Activated T-helper 2 cell treated with anti-CD3 and anti-CD28 coated beads, Interferon-gamma antibody, Interleukin-2, Interleukin-4, amounts not matched to agents 10 μg/mL and 5 μg/mL and 100 μg/mL, durations not matched to agents 14 hours and 24 hours and 36 hours (primary cell): ENCODE data around the gene SFRP2. TPM values are rescaled to one million over a fixed set of nuclear protein-coding genes. Genes with fewer than 3 reads are reported as not detected.

Source experiments
- DNase-seq: peaks from one replicate; pipeline ENCODE4 v3.0.0; 2021; ENCODE audit warnings: low spot score
- H3K27ac Mint-ChIP-seq: one replicate; pipeline ENCODE4 v1.8.0; 2021; ENCODE audit warnings: mixed read lengths
- H3K27me3 Mint-ChIP-seq: one replicate; pipeline ENCODE4 v1.8.0; 2021; ENCODE audit warnings: low read depth, mixed read lengths
- H3K36me3 Mint-ChIP-seq: one replicate; pipeline ENCODE4 v1.8.0; 2021; ENCODE audit warnings: low read depth, mixed read lengths
- H3K4me1 Mint-ChIP-seq: one replicate; pipeline ENCODE4 v1.8.0; 2021; ENCODE audit warnings: low read depth, mixed read lengths
- H3K4me3 Mint-ChIP-seq: one replicate; pipeline ENCODE4 v1.8.0; 2021; ENCODE audit warnings: low read depth, mild to moderate bottlenecking, moderate library complexity, mixed read lengths
- H3K9me3 Mint-ChIP-seq: one replicate; pipeline ENCODE4 v1.8.0; 2021; ENCODE audit warnings: mixed read lengths
- intact Hi-C: fragments of 100-400 bp; cut with micrococcal nuclease; formaldehyde crosslinking; loops from one replicate; pipeline ENCODE4 v1.15.1; 2023
- total RNA-seq: library from RNA; stranded (reverse); gene quantifications from 2 replicates; pipeline ENCODE4 v1.2.3, GENCODE V29; 2022

The SFRP2 gene
- total RNA-seq, 1 donor from 2014 or later = not detected

DNA sequence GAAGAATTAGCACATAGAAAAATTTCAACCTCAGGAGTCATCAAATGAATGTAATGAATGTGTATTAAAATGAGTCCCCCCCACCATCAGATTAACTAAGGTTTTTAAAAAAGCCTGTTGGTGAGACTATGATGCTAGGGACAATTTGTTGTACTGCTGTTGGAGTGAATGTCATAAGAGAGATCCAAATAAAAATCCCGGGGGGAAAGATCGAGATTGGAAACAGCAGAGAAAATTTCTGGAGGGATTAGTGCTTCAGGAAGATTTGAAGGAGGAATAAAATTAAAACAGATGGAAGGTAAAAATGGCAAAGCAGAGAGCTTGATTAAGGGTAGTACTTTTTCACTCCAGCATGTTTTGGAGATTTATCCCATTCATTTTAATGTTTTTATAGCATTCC, 25.9 kb upstream of the SFRP2 start:
- Mint-ChIP-seq H3K4me3 (no peak overlapping the region), H3K27ac (no peak overlapping the region), H3K36me3 (no peaks in the 10 kb centered on the region), H3K4me1 (peaks cover 2% of the 10 kb centered on the region), H3K27me3 (peaks cover 7% of the 10 kb centered on the region), H3K9me3 (no peaks in the 10 kb centered on the region)
- intact Hi-C loops = no loop called here
- DNase-seq = no peak

DNA sequence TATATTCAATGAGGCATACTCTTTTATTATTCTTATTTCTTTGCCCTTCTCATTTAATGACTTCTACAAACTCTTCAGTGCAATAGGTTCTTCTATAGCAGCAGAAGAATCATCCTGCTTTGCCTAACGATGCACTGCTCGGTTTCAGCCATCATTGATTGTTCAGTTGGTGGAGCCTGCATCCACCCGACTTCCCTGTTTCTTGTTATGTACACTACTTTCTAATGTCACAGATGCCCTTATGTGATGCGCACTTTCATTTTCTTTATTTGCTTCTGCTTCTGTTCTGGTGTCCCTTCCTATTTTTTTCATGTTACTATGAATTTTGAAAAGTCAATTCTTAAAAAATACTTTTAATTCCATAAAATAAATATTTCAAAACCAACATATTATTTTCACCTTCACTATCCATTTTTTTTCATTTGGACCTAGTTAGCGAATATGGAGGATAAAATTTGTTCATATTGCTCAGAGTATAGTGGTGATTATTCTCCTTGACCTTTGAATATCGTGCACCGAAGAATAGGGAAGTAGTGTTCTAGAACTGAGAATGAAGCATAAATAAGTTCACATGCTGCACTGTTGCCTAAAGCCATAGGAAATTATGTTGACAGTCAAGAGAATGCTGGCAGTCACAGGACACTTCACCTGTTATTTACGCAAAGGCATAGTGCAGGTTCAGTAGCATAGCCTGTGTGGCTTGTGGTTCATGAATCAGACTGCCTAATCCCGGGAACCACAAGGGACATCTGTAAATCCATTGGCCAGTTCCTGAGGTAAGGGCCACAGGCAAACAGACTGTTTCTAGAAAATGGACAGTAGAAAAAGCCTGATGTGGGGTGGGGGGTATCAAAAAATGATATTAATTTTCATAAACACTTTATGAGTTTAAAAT, 21.3 kb upstream of the SFRP2 start:
- Mint-ChIP-seq H3K27ac (no peak overlapping the region), H3K4me1 (peaks cover 11% of the 10 kb centered on the region), H3K36me3 (no peaks in the 10 kb centered on the region), H3K9me3 (no peaks in the 10 kb centered on the region), H3K27me3 (peaks cover 10% of the 10 kb centered on the region), H3K4me3 (no peak overlapping the region)
- no peak for DNase-seq
- intact Hi-C loops = loop anchor here (1.0 kb wide), 1 partner anchor 106 kb away; no protein-coding TSS in a partner anchor

DNA sequence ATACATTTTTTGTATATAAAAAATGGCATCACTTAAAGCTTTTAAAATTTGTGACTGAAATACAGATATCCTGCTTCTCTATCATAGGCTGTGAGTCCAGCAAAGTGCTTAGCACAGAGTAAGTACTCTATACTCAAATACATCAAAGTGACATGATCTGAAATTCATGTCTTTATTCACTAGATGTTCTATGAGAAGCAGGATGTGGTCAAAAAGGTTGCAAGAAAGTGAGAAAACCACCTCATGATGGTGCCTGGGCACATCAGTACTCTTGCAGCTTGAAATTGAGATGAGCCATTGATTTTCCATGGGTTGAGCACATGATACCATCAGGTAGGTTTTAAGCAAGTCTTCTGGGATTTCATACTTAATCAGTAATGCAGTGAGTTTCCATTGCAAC, 20.4 kb upstream of the SFRP2 start:
- no peak overlapping the region for H3K27ac Mint-ChIP-seq
- DNase-seq = no peak

DNA sequence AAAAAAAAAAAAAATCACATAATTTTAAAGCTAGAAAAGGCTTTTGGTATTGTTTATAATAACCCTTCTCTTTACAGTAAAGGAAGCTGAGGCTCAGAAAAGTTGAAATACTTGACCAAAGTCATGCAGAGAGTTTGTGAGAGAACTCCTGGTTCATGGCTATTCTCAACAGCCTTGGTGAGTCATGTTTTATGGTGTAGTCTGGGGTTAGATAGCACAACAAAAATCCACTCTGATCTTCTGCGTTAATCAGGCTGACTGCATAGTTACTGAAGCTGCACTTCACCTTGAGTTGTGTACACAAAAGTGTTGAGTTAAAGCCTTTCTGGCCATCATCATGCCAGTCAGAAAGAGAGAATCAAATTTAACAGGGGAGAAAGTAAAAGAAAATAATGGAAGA, 19.3 kb upstream of the SFRP2 start:
- peaks cover 11% of the 10 kb centered on the region for H3K4me1 Mint-ChIP-seq
- no peak overlapping the region for H3K27ac Mint-ChIP-seq
- no peaks in the 10 kb centered on the region for H3K9me3 Mint-ChIP-seq
- no peak for DNase-seq
- intact Hi-C loops = no loop called here
- no peaks in the 10 kb centered on the region for H3K36me3 Mint-ChIP-seq
- no peak overlapping the region for H3K4me3 Mint-ChIP-seq
- H3K27me3 Mint-ChIP-seq = peaks cover 7% of the 10 kb centered on the region

More for the DNA sequence above, 20.4 kb upstream of the SFRP2 start:
- intact Hi-C loops = loop anchor here (1.0 kb wide), 1 partner anchor 107 kb away; no protein-coding TSS in a partner anchor
- Mint-ChIP-seq H3K36me3 (no peaks in the 10 kb centered on the region), H3K27me3 (peaks cover 7% of the 10 kb centered on the region), H3K4me3 (no peak overlapping the region), H3K4me1 (peaks cover 11% of the 10 kb centered on the region), H3K9me3 (no peaks in the 10 kb centered on the region)

DNA sequence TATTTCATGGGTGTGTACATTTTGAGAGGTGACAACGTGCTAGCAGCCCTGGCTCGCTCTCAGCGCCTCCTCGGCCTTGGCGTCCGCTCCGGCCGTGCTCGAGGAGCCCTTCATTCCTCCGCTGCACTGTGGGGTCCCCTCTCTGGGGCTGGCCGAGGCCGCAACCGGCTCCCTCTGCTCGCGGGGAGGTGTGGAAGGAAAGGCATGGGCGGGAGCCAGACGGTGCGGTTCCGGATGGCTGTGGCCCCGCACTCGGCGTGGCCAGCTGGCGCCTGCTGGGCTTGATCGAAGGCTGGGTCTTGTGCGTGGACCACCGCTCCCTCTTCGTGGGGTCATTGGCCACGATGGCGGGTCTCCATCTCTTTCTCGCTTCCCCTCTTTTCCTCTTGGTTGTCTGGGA, 17.2 kb upstream of the SFRP2 start:
- H3K9me3 Mint-ChIP-seq = no peaks in the 10 kb centered on the region
- no peak overlapping the region for H3K4me3 Mint-ChIP-seq
- intact Hi-C loops = no loop called here
- no peaks in the 10 kb centered on the region for H3K36me3 Mint-ChIP-seq
- H3K27me3 Mint-ChIP-seq = peaks cover 10% of the 10 kb centered on the region
- DNase-seq = no peak
- H3K27ac Mint-ChIP-seq = no peak overlapping the region
- peaks cover 11% of the 10 kb centered on the region for H3K4me1 Mint-ChIP-seq

DNA sequence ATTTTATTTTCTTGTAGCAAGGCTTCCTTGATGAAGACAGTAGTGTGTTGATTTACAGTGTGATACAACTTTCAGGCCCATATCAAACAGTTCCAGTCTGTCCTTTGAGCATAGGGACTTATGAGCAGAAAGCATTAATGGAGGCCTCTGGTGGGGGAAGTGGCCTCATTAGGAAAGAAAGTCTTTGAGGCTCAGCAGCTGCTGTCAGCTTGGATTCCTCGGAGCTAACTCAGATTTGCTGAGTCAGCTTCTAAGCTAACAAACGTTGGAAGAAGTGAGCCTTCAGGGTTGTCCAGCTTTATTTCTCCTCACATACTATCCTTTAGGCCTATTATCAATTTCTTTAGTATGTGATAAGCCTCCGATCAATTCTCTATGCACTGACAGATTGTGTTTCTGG, 15.8 kb upstream of the SFRP2 start:
- H3K9me3 Mint-ChIP-seq = no peaks in the 10 kb centered on the region
- H3K4me1 Mint-ChIP-seq = peaks cover 8% of the 10 kb centered on the region
- DNase-seq = no peak
- intact Hi-C loops = no loop called here
- no peaks in the 10 kb centered on the region for H3K36me3 Mint-ChIP-seq
- H3K4me3 Mint-ChIP-seq = no peak overlapping the region
- no peak overlapping the region for H3K27ac Mint-ChIP-seq
- H3K27me3 Mint-ChIP-seq = peaks cover 8% of the 10 kb centered on the region

DNA sequence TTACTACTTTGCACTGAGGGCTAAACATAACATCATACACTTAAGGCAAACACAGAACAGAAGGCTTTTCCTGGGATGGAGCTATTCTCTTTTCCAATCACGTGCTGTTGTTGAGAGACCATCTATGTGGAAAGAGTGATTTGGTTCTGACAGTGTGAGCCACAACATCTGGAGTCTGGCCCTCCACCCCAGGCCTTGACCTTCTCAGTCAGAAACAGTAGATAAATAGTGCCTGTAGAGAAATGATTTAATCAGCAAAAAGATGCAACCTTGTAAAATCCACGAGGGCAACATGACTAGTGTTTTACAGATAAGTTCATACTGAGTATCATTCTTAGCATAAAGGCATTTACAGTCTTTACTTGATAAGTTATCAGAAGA, 10.8 kb upstream of the SFRP2 start:
- no peaks in the 10 kb centered on the region for H3K9me3 Mint-ChIP-seq
- intact Hi-C loops = no loop called here
- no peak for DNase-seq
- peaks cover 45% of the 10 kb centered on the region for H3K27me3 Mint-ChIP-seq
- H3K4me1 Mint-ChIP-seq = no peaks in the 10 kb centered on the region
- no peak overlapping the region for H3K27ac Mint-ChIP-seq
- H3K4me3 Mint-ChIP-seq = no peak overlapping the region
- H3K36me3 Mint-ChIP-seq = no peaks in the 10 kb centered on the region

DNA sequence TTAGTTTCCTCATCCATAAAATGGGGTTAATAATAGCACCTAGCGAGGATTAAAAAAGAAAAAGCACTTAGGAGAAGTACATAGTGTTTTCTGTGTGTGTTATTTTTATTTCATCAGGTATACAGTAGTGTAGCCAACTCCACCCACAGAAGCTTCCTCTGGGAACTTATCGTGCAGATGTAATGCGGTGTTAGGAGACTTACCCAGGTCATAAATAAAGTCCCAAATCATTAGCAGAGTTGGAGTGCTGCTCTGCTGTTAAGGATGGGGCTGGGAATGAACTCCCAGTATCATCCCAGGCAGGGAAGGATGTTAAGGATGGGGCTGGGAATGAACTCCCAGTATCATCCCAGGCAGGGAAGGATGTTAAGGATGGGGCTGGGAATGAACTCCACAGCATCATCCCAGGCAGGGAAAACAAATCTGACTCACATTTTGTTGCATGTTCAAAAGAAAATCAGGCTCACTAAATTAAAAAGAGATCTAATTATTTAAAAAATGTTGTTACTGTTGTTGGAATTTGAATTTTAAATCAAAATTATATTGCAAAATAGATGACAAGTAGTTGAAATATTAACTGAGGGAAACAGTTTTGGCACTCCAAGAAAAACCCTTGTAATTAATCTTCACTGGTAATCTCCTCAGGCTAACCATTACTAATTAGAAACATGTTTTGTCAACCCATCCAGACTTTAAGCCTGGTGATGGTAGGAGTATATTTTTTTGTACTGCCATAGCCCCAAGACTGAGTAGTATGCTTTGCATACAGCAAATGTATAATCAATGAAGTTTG, 10.2 kb upstream of the SFRP2 start:
- no peaks in the 10 kb centered on the region for H3K9me3 Mint-ChIP-seq
- intact Hi-C loops = no loop called here
- H3K27ac Mint-ChIP-seq = no peak overlapping the region
- peaks cover 51% of the 10 kb centered on the region for H3K27me3 Mint-ChIP-seq
- H3K36me3 Mint-ChIP-seq = no peaks in the 10 kb centered on the region
- H3K4me3 Mint-ChIP-seq = no peak overlapping the region
- DNase-seq = no peak
- H3K4me1 Mint-ChIP-seq = no peaks in the 10 kb centered on the region

DNA sequence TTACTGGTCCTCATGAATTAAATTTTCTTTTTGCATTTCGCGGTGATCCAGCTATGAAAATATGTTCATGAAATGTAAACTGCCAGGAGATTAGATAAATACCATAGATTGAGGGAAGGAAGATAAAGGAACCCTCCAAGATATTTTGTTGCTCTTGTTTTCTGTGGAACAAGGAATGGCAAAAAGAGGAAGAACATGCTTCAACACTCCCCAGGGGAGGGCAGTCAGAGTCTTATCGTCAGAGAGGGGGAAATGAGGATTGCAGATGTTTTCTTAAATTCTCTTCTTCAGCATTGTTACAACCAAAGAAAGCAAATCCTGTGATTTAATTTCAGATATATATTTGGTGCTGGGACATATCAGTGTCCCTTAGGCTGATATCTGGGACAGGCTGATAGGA, 9.5 kb upstream of the SFRP2 start:
- intact Hi-C loops = no loop called here
- H3K36me3 Mint-ChIP-seq = no peaks in the 10 kb centered on the region
- H3K4me1 Mint-ChIP-seq = no peaks in the 10 kb centered on the region
- no peak overlapping the region for H3K27ac Mint-ChIP-seq
- H3K27me3 Mint-ChIP-seq = peaks cover 58% of the 10 kb centered on the region
- no peaks in the 10 kb centered on the region for H3K9me3 Mint-ChIP-seq
- no peak overlapping the region for H3K4me3 Mint-ChIP-seq
- no peak for DNase-seq

DNA sequence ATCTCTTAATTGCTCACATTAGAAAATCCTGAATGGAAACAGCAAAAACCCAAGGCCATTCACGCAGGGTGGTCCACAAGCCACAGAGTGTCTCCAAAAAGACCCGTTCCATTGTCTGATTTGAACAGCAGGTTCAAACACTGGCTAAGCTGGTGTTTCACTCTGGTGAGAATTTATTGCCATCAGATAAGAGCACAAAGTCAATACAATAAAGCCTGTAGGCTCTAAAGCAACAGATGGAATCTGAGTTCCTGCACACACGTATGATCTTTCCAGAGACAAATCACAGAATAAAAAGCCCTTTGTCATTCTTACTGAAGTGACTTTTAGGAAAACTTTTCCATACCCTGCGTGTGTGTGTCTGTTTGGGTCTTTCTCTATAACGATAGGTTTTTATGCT, 5.1 kb upstream of the SFRP2 start:
- H3K4me3 Mint-ChIP-seq = no peak overlapping the region
- no peak overlapping the region for H3K27ac Mint-ChIP-seq
- H3K4me1 Mint-ChIP-seq = peaks cover 13% of the 10 kb centered on the region
- H3K27me3 Mint-ChIP-seq = peaks cover 88% of the 10 kb centered on the region
- DNase-seq = no peak
- H3K9me3 Mint-ChIP-seq = no peaks in the 10 kb centered on the region
- intact Hi-C loops = loop anchor here (5.0 kb wide), 2 partner anchors 538 to 948 kb away; partner anchors contain the start of gene LRAT
- no peaks in the 10 kb centered on the region for H3K36me3 Mint-ChIP-seq

DNA sequence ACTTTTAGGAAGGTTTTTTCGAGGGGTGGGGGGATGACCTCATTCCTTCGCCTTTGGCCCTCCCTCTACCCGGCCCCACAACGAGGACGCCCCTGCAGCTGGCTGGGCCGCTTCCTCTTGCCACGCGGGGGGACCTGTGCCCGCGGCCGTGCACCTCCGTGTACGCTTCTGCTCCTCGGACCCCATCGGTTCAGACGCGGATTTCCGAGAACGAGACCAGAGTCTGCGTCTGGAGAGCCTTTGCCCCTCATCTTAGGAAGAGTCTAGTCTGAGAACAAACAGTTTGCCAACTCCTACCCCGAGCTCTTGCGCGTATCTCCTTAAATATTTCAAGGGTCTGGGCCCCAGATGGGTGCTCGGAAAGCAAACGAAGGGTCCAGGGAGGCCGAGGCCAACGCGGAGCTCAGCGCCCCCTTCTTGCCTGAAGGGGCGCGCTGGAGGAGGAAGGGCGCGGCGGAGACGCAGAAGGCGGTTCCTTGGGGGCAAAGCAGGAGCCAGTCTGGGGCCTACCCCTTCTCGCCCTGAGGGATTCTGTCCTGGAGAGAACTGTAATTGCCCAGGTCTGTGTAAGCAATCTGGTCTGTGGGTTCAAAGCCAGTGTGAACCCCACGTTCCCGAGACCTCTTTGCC, 3.9 kb upstream of the SFRP2 start:
- no peak for DNase-seq
- Mint-ChIP-seq H3K27ac (no peak overlapping the region), H3K9me3 (no peaks in the 10 kb centered on the region), H3K36me3 (no peaks in the 10 kb centered on the region), H3K4me1 (peaks cover 16% of the 10 kb centered on the region), H3K27me3 (peaks cover 88% of the 10 kb centered on the region), H3K4me3 (no peak overlapping the region)
- intact Hi-C loops = loop anchor here (5.0 kb wide), 2 partner anchors 540 to 950 kb away; partner anchors contain the start of gene LRAT

DNA sequence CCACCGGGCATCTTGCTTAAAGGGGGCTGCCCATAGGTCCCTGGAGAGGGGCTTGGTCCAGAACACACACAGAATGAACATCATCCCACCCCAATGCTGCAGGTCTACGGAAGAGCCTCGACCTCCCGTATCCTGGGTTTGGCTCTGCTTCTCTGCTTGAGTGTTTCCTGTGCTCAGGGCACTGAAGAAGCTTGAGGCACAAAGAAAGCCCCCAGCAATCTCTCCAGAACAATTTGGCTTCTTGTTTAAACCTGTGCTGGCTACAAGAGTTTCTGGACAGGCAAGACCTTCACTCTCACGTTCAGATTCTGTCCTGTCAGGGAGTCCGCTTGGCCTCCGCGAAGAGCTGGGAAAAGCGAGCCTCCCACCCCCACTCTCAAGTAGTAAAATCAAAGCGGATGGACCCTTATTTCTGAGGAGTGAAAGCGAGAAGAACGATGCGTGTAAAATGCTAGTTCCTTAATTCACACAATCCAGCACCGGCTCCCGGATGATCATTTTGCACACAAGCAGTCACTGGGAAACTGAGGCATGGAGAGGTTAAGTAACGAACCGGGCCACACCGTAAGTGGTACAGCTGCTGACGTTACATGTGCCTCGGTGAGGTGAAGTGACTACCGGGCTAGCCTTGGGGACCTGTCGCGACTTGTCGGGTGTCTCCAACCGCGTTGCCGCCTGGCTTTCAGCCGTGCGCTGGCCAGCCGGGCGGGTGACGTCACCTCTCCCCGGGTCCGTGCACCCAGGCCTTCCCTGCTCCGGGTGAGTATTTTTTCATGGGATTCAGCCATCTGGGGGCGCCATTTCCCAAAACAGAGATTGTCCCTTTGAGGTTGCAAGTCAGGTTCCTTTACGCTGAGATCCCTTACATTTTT, 3.1 kb upstream of the SFRP2 start:
- intact Hi-C loops = loop anchor here (2.0 to 5.0 kb wide), 3 partner anchors 540 to 950 kb away; partner anchors contain the start of gene LRAT
- H3K4me3 Mint-ChIP-seq = no peak overlapping the region
- no peaks in the 10 kb centered on the region for H3K9me3 Mint-ChIP-seq
- DNase-seq = no peak
- H3K36me3 Mint-ChIP-seq = no peaks in the 10 kb centered on the region
- H3K4me1 Mint-ChIP-seq = peaks cover 16% of the 10 kb centered on the region
- no peak overlapping the region for H3K27ac Mint-ChIP-seq
- H3K27me3 Mint-ChIP-seq = peaks cover 89% of the 10 kb centered on the region
